HL-60 (cell line): ENCODE data around the gene EMP2.

Experiments
- DNase-seq, 2 experiments: peaks; one replicate each; pipeline ENCODE4 v3.0.0-alpha.2; 2010 to 2020; ENCODE audit warnings: low read depth in 1 of 2, low spot score in 1 of 2
- H3K27ac ChIP-seq: fragments of 250-450 bp; sonication (Bioruptor Pico); replicated peaks from 2 replicates; pipeline ENCODE4 v1.5.1; 2020; ENCODE audit warnings: mild to moderate bottlenecking, moderate library complexity
- H3K27me3 ChIP-seq: fragments of 250-450 bp; sonication (Bioruptor Pico); 2 replicates; pipeline ENCODE4 v1.5.1; 2021; ENCODE audit warnings: mild to moderate bottlenecking, moderate library complexity; ENCODE audit not compliant: insufficient read depth, poor library complexity, severe bottlenecking
- H3K4me3 ChIP-seq: replicated peaks from 2 replicates; pipeline ENCODE4 v1.5.1; 2011; ENCODE audit warnings: mild to moderate bottlenecking, control low read depth, low read length; ENCODE audit not compliant: insufficient read depth
- CTCF ChIP-seq: IDR thresholded peaks from one replicate; pipeline ENCODE4 v1.5.1; 2011; ENCODE audit warnings: low read length, control low read depth, inconsistent platforms; ENCODE audit not compliant: insufficient read depth
- GABPA ChIP-seq: IDR thresholded peaks from 2 replicates; pipeline ENCODE4 v1.6.1; 2012; ENCODE audit warnings: low read depth
- POLR2AphosphoS5 ChIP-seq: IDR thresholded peaks from 2 replicates; pipeline ENCODE4 v1.6.1; 2012; ENCODE audit warnings: low read depth
- REST ChIP-seq: IDR thresholded peaks from 2 replicates; pipeline ENCODE4 v1.6.1; 2012; ENCODE audit warnings: low read depth; ENCODE audit not compliant: insufficient replicate concordance
- SPI1 ChIP-seq: IDR thresholded peaks from 2 replicates; pipeline ENCODE4 v1.6.1; 2012; ENCODE audit warnings: low read depth, mild to moderate bottlenecking, borderline replicate concordance

The EMP2 gene

GRCh38 chr16:10611825-10612342 lies 31.5 kb upstream of the EMP2 start:
- Histone ChIP-seq H3K27ac (no peak overlapping the region), H3K4me3 (no peak overlapping the region), H3K27me3 (no peaks in the 10 kb centered on the region)
- no peak for TF ChIP-seq REST
- DNase-seq, result no peak

GRCh38 chr16:10610499-10611184 lies 30.2 kb upstream of the EMP2 start:
- no peak for DNase-seq
- H3K4me3 ChIP-seq, result no peak overlapping the region
- H3K27ac ChIP-seq, result no peak overlapping the region
- H3K27me3 ChIP-seq, result no peaks in the 10 kb centered on the region
- no peak for TF ChIP-seq REST
- TF ChIP-seq POLR2AphosphoS5, result no peak
- no peak for TF ChIP-seq SPI1
- TF ChIP-seq CTCF, result no peak
- no peak for TF ChIP-seq GABPA

GRCh38 chr16:10609402-10609774 lies 29.0 kb upstream of the EMP2 start:
- DNase-seq, result no peak
- H3K27ac ChIP-seq, result no peak overlapping the region
- H3K4me3 ChIP-seq, result no peak overlapping the region
- no peaks in the 10 kb centered on the region for H3K27me3 ChIP-seq
- TF ChIP-seq SPI1, result no peak
- no peak for TF ChIP-seq POLR2AphosphoS5
- TF ChIP-seq CTCF, result no peak
- TF ChIP-seq REST, result no peak
- no peak for TF ChIP-seq GABPA
